ENCODE measurements around the gene LRRC3C.
A peak's percentile ranks its signal among the peaks of the same experiment; 100 is the strongest.

LRRC3C gene

GRCh38 chr17:39974433-39974832, 46.9 kb downstream of the LRRC3C start:
- DNase-seq (ENCODE audit: low read depth): no peak

- DNase-seq (ENCODE audit: low read depth): no peak
These were observed 48.3 kb downstream of the LRRC3C start for GRCh38 chr17:39975801-39976200.

DNA sequence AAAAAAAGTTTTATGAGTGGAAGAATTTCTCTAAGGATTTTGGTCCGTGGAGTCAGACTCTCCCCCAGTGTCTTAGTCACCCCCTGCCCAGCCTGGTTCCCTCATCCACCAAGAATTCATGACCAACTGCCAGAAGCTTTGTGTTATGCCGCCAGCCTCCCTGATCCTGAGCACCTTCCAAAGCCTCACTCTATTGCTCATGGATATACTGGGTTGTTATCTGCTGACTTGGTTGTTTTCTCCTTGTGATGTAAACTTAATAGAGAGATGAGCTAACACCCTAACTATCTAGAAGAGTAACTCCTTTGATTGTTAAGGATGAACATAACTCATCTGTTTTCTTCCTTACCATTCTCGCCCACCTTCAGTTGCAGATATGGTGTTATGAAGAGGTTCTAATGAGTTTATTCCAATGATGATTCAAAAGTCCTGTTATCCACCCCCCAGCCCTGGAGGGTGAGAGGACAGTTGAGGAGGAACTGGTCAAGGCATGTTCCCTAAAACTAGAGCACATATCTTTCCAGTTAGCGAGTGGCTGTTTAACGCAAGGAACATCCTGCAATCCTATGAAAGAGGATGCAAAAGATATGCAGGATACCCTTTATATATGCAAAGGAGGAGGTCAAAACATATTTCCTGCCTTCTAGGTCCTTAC, 51.6 kb downstream of the LRRC3C start:
- peak; percentile 98 for DNase-seq (ENCODE audit: low read depth)

DNA sequence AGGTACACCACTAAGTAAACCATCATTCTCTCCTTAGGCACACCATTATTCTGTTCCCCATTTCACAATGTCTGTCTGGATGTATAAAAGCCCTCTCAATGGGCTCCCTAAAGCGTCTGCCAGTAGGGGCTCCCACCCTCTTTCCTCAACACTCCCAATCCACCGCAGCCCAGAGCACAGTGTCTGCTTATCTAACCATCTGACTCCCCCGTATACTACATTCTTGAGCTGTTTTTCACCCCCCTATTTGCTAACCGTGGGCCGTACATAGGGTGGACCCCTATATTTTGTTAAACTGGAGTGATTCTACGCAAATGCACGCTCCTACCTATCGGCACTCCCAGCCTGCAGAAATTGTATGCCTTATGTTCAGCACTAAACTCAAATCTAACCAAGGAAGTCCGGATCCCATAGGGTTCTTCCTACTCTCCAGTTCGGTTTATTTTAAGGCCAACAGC, 52.4 kb downstream of the LRRC3C start:
- DNase-seq (ENCODE audit: low read depth): peak; percentile 75

DNA sequence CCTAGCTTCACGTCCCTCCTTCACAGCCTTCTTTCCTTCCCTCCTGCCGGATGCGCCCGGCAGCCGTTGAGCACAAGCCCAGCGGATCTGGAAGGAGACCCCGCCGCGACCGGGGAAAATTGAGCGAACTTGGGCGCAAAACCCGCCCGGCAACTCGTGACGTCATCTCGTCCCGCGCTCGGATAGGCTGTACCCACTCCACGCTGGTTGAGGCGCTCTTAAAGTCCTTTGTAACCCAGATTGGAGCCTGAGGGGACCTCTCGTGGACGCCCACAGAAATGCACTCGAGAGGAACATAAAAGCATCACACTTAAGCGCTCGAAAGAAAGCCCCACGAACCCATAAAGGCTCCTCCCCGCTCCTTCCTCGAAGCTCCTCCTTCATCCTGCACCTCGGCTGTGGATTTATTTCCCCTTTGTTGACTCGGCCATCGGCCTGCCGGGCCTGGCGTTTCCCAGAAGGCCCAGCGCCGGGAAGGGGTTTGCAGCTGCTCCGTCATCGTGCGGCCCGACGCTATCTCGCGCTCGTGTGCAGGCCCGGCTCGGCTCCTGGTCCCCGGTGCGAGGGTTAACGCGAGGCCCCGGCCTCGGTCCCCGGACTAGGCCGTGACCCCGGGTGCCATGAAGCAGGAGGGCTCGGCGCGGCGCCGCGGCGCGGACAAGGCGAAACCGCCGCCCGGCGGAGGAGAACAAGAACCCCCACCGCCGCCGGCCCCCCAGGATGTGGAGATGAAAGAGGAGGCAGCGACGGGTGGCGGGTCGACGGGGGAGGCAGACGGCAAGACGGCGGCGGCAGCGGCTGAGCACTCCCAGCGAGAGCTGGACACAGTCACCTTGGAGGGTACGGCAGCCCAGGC, 53.0 kb downstream of the LRRC3C start, which contains the start of gene PSMD3:
PSMD3 (plus strand) TSS at position 457 of the 856 bp plus-strand sequence; CDS start at position 621, 164 bp downstream.
- peak; percentile 99 for DNase-seq (ENCODE audit: low read depth)

- no peak for DNase-seq (ENCODE audit: low read depth)
These were observed 53.7 kb downstream of the LRRC3C start for GRCh38 chr17:39981207-39981741.

- no peak for DNase-seq (ENCODE audit: low read depth)
These were observed 54.3 kb downstream of the LRRC3C start for GRCh38 chr17:39981766-39982375.

DNA sequence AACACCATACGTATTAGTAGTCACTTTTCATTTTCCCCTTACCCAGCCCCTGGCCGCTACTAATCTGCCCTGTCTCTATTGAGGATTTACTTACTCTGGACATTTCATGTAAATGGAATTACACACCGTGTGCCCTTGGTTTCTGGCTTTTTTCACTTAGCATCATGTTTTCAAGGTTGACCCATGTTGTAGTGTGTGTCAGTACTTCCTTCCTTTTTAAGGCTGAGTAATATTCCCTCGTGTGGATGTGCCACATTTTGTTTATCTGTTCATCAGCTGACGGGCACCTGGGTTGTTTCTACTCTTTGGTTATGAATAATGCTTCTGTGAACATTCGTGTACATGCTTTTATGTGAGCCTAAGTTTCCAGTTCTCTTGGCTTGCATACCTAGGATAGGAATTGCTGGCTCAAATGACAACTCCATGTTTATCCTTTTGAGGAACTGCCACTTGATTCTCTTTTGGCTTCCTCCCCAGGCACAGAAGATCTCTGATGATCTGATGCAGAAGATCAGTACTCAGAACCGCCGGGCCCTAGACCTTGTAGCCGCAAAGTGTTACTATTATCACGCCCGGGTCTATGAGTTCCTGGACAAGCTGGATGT, 60.8 kb downstream of the LRRC3C start:
- DNase-seq (ENCODE audit: low read depth): no peak

- DNase-seq (ENCODE audit: low read depth): no peak
These were observed 66.9 kb downstream of the LRRC3C start for GRCh38 chr17:39994448-39994847.

Data from amniotic epithelial cell (primary cell).